WI38 (cell line): ENCODE results near the gene CCR5AS.
"Not testable (repeated sequence)": the region's sequence is repeated elsewhere in the genome, so short reads cannot be mapped to it uniquely, and the experiment has no call there.

ENCODE experiments used
- H3K4me3 ChIP-seq: 2 replicates; pipeline ENCODE4 v1.5.1; 2011; ENCODE audit warnings: low read depth, mild to moderate bottlenecking, control low read depth, low read length
- CTCF ChIP-seq: IDR thresholded peaks from 2 replicates; pipeline ENCODE4 v1.5.1; 2012; ENCODE audit warnings: low read depth, mild to moderate bottlenecking, control low read depth, low read length

Gene CCR5AS

GRCh38 chr3:46335541-46335940 is 71.3 kb downstream of the CCR5AS start:
- no peak for TF ChIP-seq CTCF
- no peak overlapping the region for H3K4me3 ChIP-seq

- no peak for TF ChIP-seq CTCF
- H3K4me3 ChIP-seq, result no peak overlapping the region
These were observed 72.0 kb downstream of the CCR5AS start for GRCh38 chr3:46334741-46335478.

- H3K4me3 ChIP-seq, result not testable (repeated sequence)
These were observed 76.2 kb downstream of the CCR5AS start for GRCh38 chr3:46330676-46331075.

- no peak overlapping the region for H3K4me3 ChIP-seq
These were observed 81.1 kb downstream of the CCR5AS start for GRCh38 chr3:46325645-46326300.

GRCh38 chr3:46324036-46324435 is 82.8 kb downstream of the CCR5AS start:
- no peak overlapping the region for H3K4me3 ChIP-seq
- no peak for TF ChIP-seq CTCF

More at GRCh38 chr3:46325645-46326300, 81.1 kb downstream of the CCR5AS start:
- TF ChIP-seq CTCF, result no peak

- no peak for TF ChIP-seq CTCF
- no peak overlapping the region for H3K4me3 ChIP-seq
These were observed 85.3 kb downstream of the CCR5AS start for GRCh38 chr3:46321461-46322104.

- no peak overlapping the region for H3K4me3 ChIP-seq
- TF ChIP-seq CTCF, result no peak
These were observed 88.5 kb downstream of the CCR5AS start for GRCh38 chr3:46318207-46318927.
